Ovary (tissue), 9 donors: ENCODE results near the gene OTUD5. TPM values are rescaled to one million over a fixed set of nuclear protein-coding genes. Genes with fewer than 3 reads are reported as not detected.

Source experiments
- DNase-seq, 5 donors: peaks; one replicate each; pipeline ENCODE4 v3.0.0-alpha.2; 2019 to 2020
- H3K27ac ChIP-seq, 2 donors: fragments of 200-600 bp; one replicate each; pipeline versions ENCODE4 v1.5.1 to v1.8.0; 2019 to 2022
- H3K27me3 ChIP-seq: fragments of 200-600 bp; one replicate; pipeline ENCODE4 v1.8.0; 2022
- H3K36me3 ChIP-seq: fragments of 200-600 bp; sonication (generic); one replicate; pipeline ENCODE4 v1.5.1; 2019
- H3K4me1 ChIP-seq: one replicate; pipeline ENCODE4 v1.8.1; 2013; ENCODE audit warnings: mild to moderate bottlenecking, moderate library complexity; ENCODE audit not compliant: insufficient read depth
- H3K4me3 ChIP-seq: fragments of 200-600 bp; sonication (generic); one replicate; pipeline ENCODE4 v1.5.1; 2017
- H3K9me3 ChIP-seq, 2 donors: fragments of 200-600 bp in 1 of 2; sonication (generic) in 1 of 2; one replicate each; pipeline versions ENCODE4 v1.5.1 to v1.8.1; 2013 to 2019; ENCODE audit warnings: mild to moderate bottlenecking in 1 of 2, moderate library complexity in 1 of 2
- CTCF ChIP-seq, 3 donors: fragments of 450-650 bp in 2 of 3; fragments of 200-600 bp in 1 of 3; IDR thresholded peaks; one replicate each; pipeline versions ENCODE4 v1.5.1 to v1.8.0; 2016 to 2022; ENCODE audit warnings: antibody characterized with exemption in 3 of 3, mild to moderate bottlenecking in 1 of 3
- EP300 ChIP-seq: sonication (generic); formaldehyde crosslinking; IDR thresholded peaks from one replicate; pipeline ENCODE4 v1.6.1; 2017; ENCODE audit warnings: antibody characterized with exemption
- POLR2A ChIP-seq: fragments of 450-650 bp; IDR thresholded peaks from one replicate; pipeline ENCODE4 v1.6.1; 2017; ENCODE audit warnings: antibody characterized with exemption, mild to moderate bottlenecking, moderate library complexity
- WGBS, 3 donors: extraction: QIAGEN DNeasy Blood & Tissue Kit in 1 of 3; methylation state at CpG; one replicate each; pipeline versions ENCODE4 v1.1.5 to v1.1.7; 2013 to 2017; 5-methylcytosine and 5-hydroxymethylcytosine counted together
- intact Hi-C, 4 donors: fragments of 100-400 bp; cut with DNase I; formaldehyde crosslinking; loops; one replicate each; pipeline versions ENCODE4 v1.11.0 to v1.15.1; 2022 to 2023
- polyA plus RNA-seq, 2 donors: library from polyadenylated mRNA; stranded (reverse); fragments of 200-250 nt in 1 of 2; fragments of 350-450 nt in 1 of 2; fragmentation: Illumina TruSeq in 1 of 2; extraction: RNeasy Lipid Tissue Mini Kit (QIAGEN cat#74804) in 1 of 2; gene quantifications; one replicate each; pipeline ENCODE4 v1.2.3, GENCODE V29; 2013 to 2014
- total RNA-seq, 7 donors: library from RNA; depleted of rRNA in 2 of 7; stranded (reverse); fragments of >200 nt in 2 of 7; fragmentation: NEBNext Ultra II Directional in 3 of 7; extraction: Animal tissue kit (Norgen Biotek cat#: 25700) in 3 of 7; gene quantifications; one replicate each; pipeline versions ENCODE4 v1.1.0 to v1.2.4, GENCODE V29; 2016 to 2023
- donor health status: DM: no; HTN: no; CAD: no; lungs with moderate emphysema.
- donor health status: DM: no; HTN: no; CAD: no.
- donor health status: Bipolar disorder and iron deficiency.
- donor health status: DM: yes; HTN: yes; CAD: no.
- donor health status: DM: no; HTN: no; CAD: no.
- donor health status: DM: yes; HTN: yes; CAD: no.

OTUD5 gene
- total and polyA plus RNA-seq, 9 donors = 25.8 to 72.7 (median 53.8) TPM

- no peak for TF ChIP-seq POLR2A
- no peak for TF ChIP-seq EP300
- no peak for TF ChIP-seq CTCF (IDR thresholded peaks at IDR 0.05)
- 29 to 35% (median 32%) methylated on average over 17 of the region's 17 CpGs for WGBS, 3 donors
- intact Hi-C loops = no loop called here
- Histone ChIP-seq H3K4me3 (peak overlapping the region; percentile 45), H3K36me3 (no peaks in the 10 kb centered on the region), H3K4me1 (peaks cover 2% of the 10 kb centered on the region), H3K9me3 (no peaks in the 10 kb centered on the region), H3K27me3 (no peaks in the 10 kb centered on the region), H3K27ac (peak overlapping the region in 1 of 2 donors; percentile 3)
- peak in 2 of 5 donors; percentile 19 to 29 for DNase-seq
Measured at GRCh38 chrX:49001521-49002090, 44.2 kb upstream of the OTUD5 start.

DNA sequence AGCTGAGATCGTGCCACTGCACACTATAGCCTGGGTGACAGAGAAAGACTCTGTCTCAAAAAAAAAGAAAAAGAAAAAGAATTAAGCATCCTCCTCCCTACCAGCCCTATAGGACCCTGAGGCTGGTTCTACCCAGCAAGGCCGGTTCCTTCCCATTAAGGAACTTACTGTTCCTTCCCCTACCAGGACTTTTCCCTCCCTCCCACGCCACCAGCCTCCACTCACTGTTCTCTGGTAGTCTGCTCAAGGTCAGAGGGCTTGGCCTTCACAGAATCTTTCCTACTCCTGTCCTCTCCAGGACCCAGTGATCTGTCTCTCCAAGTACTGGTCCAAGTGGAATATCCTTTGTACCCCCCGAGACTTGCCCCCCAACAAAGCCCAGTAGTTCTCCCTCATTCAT, 43.2 kb upstream of the OTUD5 start:
- DNase-seq = no peak
- no peak for TF ChIP-seq POLR2A
- no peak for TF ChIP-seq EP300
- no peak for TF ChIP-seq CTCF (IDR thresholded peaks at IDR 0.05)
- Histone ChIP-seq H3K9me3 (no peaks in the 10 kb centered on the region), H3K27me3 (no peaks in the 10 kb centered on the region), H3K4me3 (no peak overlapping the region), H3K4me1 (peaks cover 2% of the 10 kb centered on the region), H3K36me3 (no peaks in the 10 kb centered on the region), H3K27ac (no peak overlapping the region)
- WGBS, 3 donors = 79 to 85% (median 80%) methylated on average over 4 of the region's 4 CpGs
- intact Hi-C loops = no loop called here

DNA sequence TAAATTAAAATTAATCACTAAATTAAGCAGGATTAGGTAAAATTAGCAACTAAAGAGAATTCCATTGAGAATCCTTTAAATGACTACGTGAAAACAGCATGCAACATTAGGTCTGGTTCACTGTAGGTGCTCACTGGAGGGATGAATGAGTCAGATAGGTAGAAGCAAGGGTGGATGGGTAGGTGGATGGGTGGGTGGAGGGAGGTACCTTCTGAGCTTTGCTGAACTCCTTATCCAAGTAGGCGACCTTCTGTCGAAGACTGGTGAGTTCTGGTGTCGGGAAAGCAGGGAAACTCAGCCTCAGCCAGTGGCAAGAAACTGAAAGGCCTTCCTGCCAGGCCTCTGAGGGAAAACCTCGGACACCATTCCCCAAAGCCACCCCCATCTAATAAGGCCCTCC, 41.6 kb upstream of the OTUD5 start:
- WGBS, 3 donors = 78 to 81% (median 80%) methylated on average over 5 of the region's 5 CpGs
- no peak for DNase-seq
- intact Hi-C loops = no loop called here

GRCh38 chrX:48998391-48998790, 41.0 kb upstream of the OTUD5 start:
- Histone ChIP-seq H3K4me1 (peaks cover 2% of the 10 kb centered on the region), H3K36me3 (no peaks in the 10 kb centered on the region), H3K4me3 (no peak overlapping the region), H3K27ac (no peak overlapping the region), H3K9me3 (no peaks in the 10 kb centered on the region), H3K27me3 (no peaks in the 10 kb centered on the region)
- 70 to 84% (median 77%) methylated on average over 4 of the region's 4 CpGs for WGBS, 3 donors
- intact Hi-C loops = no loop called here
- DNase-seq = peak in 1 of 5 donors; percentile 10
- no peak for TF ChIP-seq EP300
- TF ChIP-seq CTCF (IDR thresholded peaks at IDR 0.05) = no peak
- no peak for TF ChIP-seq POLR2A

More for the DNA sequence above, 41.6 kb upstream of the OTUD5 start:
- Histone ChIP-seq H3K27ac (no peak overlapping the region), H3K9me3 (no peaks in the 10 kb centered on the region), H3K4me3 (no peak overlapping the region), H3K4me1 (peaks cover 2% of the 10 kb centered on the region), H3K27me3 (no peaks in the 10 kb centered on the region), H3K36me3 (no peaks in the 10 kb centered on the region)
- TF ChIP-seq CTCF (IDR thresholded peaks at IDR 0.05) (no peak), POLR2A (no peak), EP300 (no peak)
